MM.1S (cell line): Measurements from ENCODE around the gene PPP1R37.

ENCODE experiments used
- EZH2 ChIP-seq: fragments of 300-600 bp; sonication (generic); optimal IDR thresholded peaks from 2 replicates; pipeline ENCODE3; 2017; ENCODE audit warnings: low read depth, mild to moderate bottlenecking, antibody characterized with exemption, low read length, mixed read lengths
- TF ChIP-seq, protein P1 (sequence below): fragments of 300-600 bp; sonication (generic); IDR thresholded peaks from 2 replicates; pipeline ENCODE4 v1.5.1; 2016; ENCODE audit warnings: antibody characterized with exemption, low read length, mixed read lengths

DNA sequence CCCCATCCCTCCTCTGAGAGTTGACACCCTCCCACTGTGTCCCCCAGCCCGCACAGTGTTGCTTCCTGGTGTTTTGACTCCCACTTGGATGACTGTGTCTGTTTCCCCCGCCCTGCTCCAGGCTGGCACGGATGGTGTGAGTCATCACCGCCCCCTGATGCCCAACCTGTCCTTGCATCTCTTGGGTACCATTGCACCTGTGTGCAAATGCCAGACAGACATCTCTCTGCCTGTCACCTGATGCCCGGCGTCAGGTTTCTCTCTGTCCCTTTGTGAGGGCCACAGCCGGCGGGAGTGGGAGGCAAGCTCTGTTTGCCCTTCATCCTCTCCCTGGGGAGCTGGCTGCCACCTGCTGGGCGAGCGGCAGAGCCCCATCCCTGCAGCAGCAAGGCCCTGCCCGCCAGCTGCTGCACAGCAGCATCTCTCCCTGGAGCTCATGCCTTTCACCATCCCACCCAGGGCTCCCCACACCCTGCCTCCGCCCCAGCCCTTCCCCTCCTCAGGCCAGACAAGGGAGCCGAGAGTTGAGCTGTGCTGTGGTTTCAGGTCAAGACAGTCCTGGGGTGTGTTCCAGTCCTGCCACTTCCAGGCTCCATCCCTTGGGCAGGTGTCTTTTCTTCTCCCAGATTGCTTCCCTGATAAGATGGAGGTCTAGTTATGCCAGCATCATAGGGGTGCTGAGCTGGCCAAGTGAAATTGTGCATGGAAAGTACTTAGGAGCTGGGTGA is 38.1 kb downstream of the PPP1R37 start:
- TF ChIP-seq, protein P1, sequence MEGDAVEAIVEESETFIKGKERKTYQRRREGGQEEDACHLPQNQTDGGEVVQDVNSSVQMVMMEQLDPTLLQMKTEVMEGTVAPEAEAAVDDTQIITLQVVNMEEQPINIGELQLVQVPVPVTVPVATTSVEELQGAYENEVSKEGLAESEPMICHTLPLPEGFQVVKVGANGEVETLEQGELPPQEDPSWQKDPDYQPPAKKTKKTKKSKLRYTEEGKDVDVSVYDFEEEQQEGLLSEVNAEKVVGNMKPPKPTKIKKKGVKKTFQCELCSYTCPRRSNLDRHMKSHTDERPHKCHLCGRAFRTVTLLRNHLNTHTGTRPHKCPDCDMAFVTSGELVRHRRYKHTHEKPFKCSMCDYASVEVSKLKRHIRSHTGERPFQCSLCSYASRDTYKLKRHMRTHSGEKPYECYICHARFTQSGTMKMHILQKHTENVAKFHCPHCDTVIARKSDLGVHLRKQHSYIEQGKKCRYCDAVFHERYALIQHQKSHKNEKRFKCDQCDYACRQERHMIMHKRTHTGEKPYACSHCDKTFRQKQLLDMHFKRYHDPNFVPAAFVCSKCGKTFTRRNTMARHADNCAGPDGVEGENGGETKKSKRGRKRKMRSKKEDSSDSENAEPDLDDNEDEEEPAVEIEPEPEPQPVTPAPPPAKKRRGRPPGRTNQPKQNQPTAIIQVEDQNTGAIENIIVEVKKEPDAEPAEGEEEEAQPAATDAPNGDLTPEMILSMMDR: peak; percentile 54
- TF ChIP-seq EZH2: no peak
